Stimulated activated CD4-positive, alpha-beta T cell treated with anti-CD3 and anti-CD28 coated beads, Interleukin-12 subunit alpha, Interleukin-12 subunit beta, amount 100 ng/mL, for 24 hours (primary cell): Measurements from ENCODE around the gene MBL2.

Experiments
- DNase-seq, 2 experiments: peaks; one replicate each; pipeline ENCODE4 v3.0.0-alpha.2; 2020; ENCODE audit warnings: low read depth in 2 of 2

The MBL2 gene

DNA sequence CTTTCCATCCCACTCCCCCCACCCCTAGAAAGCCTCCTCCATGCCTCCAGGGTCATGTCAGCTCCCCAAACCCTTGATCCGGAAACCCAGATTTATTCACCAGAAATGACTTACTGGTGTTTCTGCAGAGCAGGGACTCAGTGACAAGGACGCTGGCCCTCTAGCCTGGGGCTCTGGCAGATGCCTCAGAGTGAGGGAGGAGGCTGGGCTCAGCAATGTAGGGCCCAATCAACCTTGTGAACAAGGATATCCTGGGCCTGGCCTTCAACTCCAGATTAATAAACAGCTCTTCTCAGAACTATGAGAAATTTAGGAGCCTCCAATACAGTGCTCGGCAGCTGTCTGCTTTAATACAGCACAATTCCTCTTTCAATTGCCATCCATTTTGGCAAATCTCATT is at the start of gene MBL2:
MBL2 (minus strand) TSS at position 162 of the 400 bp plus-strand sequence. CDS start 1,149 bp downstream, outside the sequence.
- DNase-seq, result no peak

DNA sequence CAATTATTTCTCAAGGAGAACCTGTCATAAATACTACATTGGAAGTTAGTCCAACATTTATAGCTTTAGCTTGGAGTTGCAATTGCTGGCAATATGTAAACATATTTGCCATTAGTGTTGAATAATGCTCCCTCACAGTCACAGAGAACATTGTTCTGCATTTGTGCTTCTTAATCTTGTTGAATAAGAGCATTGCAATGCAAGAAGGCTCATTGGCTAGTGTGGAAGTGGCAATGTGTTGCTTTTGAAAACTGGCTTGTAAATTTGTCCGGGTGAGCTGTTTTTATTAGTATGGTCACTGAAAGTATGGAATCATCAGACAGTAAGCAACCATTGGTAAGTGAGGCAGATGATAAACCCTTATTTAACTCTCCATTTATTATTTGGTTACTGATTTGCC is 47.7 kb upstream of the MBL2 start:
- DNase-seq, result no peak

DNA sequence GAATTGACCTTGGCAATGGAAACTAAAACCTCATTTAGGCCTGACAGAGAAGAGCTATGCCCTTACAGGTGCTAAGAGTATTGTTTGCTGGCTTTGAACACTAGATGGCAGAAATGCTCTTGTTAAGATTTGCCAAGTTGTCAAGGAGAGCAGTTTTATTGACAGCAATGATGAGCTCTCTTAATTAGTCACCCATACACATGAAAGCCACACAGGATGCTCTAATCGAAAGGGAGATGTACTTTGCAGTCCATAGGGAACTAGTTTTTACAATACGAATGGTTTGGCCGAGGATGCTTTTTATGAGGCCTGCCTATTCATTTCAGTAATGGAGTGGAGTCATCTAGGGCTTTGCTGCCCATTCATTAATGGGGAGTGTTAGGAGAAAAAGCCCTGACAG is 45.4 kb upstream of the MBL2 start:
- DNase-seq, result no peak

DNA sequence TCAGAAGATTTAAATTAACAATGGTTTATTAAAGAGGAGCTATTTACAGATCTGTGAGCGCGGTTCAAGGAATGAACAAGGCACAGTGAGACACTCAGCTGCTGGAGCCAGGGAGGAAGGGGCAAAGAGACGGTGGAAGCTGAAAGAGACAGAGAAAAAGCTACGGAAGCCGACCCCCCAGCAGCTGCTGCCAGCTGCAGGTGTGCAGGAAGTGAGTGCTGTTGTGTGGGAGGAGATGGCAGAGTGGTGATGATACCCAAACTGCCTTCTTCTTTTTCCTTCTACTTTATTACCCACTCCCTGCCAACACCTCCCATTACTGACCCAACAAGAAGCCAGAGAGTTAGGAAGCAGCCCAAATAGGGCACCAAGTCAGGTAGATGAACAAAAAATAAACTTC is 41.9 kb upstream of the MBL2 start:
- DNase-seq, result no peak

DNA sequence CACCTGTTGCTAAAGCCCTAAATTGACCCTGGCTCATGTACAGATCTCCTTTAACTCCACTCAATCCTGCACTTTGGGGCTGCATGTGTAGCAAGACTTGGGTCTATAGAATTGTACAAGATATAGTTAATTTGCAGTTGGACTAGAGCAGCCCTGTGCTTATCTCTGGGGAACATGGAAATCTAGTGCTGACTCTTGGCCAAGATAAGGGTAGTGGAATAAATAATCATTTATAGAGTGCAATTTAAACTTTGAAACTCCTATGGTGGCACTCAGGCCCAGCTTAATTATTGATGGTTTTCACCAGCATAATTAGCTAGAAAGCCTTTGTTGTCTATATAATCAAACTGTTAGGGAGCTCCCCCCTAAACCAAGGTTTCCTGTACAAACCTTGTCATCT is 39.2 kb upstream of the MBL2 start:
- DNase-seq, result no peak

DNA sequence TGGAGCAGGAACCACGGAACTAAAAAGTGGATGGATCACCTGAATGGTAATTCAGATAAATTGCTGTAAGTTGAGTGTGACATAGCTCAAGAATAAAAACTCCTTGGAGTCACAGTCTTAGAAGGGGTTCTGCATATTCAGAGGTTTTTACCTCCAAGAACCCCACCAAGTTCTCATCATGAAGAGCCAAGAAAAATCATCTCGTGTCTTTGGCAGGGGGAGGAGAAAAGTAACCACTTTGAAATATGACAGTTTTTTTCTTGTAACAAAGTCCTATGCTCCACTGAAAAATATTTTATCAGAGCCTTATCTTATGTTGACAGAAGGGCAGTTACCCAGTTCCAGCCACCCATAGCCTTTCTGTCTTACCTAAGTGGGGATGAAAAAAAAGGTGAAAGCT is 38.2 kb upstream of the MBL2 start:
- DNase-seq, result no peak

DNA sequence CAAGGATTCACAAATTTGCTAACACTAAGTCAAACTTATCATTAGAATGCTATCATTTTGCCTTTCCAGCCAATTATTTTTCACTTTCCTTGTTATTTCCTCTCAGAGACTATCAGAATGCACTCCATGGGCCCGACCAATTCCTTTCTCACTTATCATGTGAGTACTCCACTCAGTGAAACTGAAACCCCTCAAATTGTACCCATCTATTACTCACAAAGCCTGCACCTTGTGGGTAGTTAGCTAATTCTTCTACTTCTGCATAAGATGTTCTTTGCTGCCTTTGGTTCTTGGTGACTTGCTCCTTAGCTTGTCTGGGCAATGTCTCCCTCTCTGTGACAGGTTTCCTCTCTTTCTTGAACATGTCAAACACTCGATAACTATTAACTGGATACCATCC is 35.2 kb upstream of the MBL2 start:
- DNase-seq, result no peak

DNA sequence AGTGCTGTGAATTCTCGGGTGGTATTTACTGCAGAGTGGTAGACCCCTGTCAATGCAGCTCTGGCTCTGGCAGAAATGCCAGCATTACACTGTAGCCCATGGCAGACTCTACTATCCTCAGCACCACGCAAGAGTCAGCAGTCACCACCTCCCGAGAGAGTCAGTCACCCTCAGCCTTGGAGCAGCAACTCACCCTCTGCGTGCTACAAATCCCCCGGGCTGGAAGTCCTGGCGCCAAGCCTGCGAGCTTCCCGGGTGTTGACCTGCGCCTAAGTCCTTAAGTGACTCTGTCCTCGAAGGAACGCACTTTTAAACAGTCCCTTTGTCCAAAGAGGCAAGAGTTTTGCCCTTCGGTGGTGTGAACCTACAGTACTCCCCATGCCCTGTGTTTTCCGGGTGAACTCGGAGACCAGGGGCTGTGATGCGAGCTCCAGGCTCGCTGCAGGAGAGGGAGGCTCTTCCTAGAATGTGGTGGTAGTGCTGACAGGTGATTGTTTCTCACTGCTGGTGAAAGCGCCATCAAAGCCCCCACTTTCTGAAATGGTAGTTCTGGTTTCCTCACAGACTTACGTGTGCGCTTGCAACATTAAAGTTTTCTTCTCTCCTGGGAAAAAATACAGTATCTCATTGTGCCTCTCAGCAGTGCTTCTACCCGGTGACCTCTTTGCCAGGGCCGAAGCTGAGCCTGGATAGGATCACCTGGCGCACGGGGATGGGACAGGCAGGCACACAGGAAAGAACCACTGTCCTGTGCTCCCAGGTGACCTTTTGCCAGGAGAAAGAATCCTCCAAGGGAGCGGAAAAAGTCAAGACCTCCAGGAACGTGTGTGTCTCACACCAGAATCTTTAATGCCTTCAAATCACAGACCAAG is 33.1 kb upstream of the MBL2 start:
- DNase-seq, result no peak

DNA sequence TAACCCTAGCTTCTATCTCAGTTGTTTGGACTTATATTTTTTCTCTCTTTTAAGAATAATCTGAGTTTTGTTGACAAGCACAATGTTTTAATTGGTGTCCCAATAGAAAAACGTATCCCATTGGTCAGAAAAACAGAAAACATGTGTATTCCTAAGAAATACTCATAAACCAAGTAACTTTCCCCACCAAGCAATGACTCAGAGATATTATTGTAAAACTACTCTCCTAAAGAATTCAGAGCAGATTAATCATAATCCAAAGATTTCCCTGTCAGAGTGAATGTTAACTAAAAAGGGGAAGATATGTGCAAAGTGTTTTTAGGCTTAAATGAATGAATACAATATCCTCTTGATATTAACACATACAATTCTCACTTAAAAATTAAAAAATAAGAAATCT is 29.4 kb upstream of the MBL2 start:
- no peak for DNase-seq

DNA sequence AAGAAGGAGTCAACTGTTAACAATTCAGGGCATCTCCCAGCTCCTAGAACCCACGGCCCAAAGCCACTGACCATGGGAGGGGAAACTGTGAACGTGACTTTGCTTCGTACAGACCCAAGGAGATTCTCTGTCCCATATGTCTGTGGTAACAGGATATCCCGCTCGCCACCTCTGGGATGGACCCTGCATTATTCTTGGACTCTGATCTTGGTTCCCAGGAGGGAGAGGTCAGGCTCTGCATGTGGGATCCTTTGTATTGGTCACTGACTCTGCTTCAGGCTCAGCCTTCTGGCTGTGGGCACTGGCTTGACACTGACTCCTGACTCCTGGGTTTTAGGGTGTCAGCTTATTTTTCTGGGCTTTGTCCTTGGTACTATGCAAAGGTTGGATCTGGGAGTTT is 13.5 kb upstream of the MBL2 start:
- no peak for DNase-seq

DNA sequence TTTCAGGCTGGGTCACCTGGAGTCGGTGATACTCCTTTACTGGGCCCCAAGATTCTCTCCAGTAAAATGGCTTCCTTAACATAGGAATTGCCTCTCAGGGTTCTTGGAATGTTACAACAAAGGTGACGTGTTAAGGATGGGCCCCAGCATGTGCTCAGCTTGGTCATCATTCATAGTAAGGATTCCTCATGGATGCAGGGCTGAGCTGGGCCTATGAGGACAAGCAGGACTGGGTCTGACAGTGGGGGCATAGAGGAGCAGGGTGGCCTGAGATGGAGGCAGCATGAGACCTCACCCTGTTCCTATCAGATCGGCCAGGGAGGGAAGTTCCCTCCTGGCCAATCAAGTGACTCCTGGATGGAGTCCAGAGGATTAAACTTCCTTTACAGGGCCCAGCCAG is 12.8 kb upstream of the MBL2 start:
- DNase-seq, result no peak

DNA sequence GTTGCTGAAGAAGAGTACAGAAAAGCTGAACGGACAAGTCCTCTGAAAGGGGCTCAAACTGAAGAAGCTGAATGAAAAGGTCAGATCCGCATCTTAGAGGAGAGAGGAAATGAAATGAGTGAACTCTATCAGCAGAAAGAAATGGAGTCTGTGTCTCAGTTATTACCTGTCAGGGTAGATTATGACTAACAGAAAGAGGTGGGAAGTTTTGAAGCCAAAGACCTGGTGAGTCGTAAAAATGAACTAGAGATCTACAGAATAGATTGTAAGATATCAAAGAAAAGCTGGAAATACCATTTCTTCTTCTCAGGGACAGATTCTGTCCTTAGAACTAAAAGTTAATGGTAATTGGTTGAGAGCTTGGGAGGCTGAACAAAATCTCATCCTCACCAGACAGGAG is 11.1 kb upstream of the MBL2 start:
- DNase-seq, result no peak

DNA sequence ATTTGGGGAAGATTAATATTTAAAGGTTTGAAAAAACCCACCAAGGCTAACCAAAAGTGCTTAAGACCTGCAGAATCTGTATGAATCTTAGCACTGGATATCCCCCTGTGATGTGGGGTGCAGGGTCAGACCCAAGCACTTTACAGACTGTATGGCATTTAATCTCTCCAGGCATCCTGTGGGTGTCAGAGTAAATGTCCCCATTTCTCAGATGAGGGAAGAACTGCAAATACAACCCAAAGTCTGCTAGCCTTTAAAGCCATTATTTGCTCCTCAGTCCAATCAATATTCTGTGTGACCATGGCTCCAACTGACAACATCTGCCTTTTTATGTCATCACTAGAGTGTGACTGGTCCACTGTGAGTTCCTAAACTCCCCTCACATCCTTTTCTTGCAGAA is 10.0 kb upstream of the MBL2 start:
- no peak for DNase-seq

DNA sequence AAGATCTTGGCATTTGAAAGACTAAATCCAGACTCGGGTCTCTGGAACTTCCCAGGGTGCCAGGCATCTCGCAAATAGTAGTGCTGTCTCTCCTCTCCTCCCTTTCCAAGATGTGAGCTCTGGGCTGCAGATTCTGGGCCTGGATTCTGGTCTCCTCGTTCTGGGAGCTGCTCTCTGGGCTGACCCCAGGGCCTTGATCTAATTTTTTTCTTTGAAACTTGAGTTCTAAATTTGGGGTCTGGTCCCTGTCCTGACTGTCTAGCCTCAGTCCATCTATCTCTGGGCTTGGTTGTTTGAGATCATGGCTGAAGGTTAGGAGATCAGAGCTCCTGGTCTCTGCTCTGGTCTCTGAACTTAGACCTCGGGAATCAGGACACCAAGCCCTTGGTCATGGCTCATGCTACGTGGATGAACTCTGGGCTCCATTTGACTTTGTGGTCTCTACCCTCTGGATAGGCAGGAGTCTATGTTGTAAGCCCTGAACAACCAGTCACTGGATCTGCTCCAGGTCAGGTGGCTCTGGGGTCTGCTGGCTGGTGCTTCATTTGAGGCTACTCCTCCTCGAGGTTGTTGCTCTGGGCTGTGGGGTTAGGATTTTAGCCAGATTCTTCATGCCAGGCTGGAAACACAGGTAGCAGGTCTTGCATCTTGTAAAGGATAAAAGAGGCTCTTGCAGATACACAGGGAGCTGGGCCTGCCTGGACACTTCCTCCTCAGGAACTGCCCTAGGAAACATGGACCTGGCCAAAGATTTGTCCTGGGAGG is 8.0 kb upstream of the MBL2 start:
- no peak for DNase-seq

DNA sequence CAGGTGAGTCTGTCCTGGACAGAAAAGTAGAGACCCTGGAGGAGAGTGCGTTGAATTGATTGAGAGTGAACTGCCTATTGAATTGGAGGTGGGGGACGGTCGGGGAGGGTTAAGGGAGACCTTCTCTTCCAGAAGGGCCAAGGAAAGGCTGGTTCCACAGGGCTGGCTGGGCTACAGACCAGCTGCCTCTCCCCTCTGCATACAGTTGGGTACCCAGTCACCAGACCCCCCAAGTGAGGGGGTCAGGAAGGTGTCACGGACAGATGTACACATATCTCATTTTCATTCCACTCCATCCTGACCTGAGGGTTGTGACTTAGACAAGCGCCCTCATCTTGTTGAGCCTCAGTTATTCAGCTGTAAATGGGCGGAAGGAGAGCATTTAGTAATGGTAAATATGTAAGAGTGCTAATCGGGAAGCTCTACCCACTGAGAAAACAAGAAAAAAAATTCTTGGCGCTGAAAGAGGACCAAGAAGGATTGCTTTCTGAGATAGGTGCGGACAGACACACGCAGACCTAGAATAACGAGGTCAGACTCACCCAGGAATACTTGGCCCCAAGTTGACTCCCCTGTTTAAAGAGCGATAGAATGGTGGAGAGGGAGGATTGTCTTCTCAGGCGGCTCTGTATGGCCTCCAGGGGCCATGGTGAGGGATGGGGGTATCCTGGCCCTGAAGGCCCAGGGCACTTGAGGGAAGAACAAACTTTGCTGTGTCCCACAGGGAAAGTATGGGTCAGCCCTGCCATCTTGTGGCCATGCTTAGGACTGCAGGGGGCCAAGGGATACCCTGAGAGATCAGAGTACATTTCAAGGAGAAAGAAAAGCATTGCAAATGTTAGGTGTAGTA is 7.2 kb upstream of the MBL2 start:
- DNase-seq, result peak in 1 of 2 experiments; percentile 48

DNA sequence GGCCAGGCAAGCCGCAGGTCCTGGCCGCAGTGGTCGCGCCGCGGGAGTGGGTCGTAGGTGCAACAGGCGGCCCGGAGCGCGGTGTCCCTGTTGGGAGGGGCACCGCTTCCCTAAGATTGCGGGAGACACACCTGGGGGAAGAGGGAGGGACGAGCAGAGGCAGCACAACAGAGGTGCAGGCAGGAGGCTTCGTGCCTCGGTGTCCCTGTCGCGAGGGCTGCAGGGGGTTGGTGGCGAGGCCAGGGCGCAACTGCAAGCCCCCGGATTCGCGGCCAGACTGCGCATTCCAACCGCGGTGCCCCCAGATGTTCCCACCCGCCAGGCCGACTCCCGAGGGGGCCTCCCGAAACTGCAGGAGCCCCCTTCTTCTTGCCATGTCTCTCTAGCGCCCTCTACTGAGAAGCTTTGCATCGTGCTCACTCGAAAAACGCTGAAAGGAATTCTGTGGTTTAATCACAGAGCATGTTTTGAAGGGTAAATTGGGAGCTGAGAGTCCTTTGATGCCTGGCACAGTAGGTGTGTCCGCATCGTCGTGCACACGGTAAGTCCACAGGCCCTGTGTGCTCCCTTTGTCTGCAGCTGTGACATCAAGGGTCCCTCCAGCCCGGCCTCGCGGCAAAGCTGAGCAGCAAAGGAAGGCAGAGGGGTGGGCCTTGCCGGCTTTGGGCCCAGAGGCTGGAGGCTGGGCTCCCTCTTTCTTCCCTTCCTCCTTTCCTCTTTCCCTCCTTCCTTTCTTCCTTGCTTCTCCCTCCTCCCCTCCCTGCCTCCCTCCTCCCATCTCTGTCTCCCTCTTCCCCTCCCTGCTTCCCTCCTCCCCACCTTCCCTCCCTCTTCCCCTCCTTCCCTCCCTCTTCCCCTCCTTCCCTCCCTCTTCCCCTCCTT is 6.2 kb upstream of the MBL2 start:
- no peak for DNase-seq

DNA sequence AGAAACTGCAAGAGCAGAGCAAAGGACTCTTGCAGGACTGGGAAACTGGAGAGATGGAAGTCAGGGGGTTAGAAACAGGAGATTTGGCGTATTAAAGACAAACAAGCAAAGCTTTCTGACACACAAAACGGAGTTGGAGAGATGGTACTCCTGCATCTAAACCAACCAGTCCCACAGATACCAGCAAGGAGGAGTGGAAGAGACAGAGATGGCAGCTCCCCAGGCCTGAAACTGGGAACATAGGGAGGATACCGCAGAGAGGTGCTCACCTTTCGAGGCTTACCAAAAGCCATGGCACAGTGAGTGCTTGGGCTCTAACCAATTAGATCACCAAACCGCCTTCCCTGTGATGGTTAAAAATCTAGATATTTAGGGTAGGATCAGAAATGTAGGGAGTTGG is 4.8 kb upstream of the MBL2 start:
- no peak for DNase-seq

DNA sequence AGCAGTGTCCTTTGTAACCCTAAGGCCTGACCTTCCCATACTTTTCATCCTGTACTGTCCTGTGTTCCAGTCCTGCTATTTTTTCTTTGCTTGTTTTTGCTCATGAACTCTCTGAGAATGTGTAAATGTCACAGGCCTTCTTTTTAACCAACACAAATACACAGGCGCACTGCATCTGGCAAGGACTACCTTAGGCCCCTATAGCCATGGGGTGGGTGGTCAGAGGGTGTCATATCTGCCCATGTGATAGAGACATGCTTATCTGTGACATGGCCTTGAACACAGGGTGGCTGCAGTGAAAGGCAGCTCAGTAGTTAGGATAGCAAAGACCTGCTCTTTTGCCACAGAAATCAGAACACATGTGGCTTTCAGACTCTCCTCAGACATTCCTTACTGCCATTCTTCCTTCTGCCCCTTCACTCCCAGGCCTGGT is 3.9 kb upstream of the MBL2 start:
- no peak for DNase-seq

DNA sequence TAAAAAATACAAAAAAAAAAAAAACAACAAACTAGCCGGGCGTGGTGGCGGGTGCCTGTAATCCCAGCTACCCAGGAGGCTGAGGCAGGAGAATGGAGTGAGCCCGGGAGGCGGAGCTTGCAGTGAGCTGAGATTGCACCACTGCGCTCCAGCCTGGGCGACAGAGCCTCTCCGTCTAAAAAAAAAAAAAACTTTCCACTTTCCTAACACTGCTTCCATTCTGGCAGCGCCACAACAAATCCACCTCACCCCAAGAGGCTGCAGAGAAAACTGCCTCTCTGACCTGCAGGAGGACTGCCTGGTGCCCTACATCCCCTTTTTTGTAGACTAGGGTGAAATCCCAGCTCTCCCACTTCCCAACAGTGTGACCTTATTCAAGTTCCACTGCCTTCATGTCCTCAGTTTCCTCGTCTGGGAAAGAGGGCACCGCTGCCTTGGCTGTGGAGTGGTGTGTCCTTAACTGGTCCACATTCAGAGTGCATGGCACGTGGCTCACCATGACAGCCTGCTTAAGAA is 2.6 kb upstream of the MBL2 start:
- no peak for DNase-seq

DNA sequence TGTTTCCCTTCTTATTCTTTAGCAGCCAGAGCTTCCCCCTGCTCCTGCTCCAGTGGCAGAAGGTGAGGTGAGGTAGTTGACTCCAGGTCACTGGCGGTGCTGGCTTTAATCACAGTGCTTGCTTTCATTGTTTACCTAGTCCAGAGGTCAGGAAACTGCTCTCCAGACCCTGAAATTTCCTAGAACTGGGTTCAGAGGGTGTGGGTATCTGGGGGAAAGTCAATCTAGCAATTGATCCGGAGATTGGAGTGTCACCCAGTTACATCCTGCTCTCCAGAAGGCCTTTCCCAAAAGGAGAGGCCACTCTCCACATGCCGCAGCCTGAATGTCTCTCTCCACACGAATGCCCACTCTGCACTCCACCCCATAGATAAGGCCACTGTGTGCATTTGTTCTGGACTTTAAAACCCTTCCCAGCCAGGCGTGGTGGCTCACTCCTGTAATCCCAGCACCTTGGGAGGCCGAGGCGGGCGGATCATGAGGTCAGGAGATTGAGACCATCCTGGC is 2.1 kb upstream of the MBL2 start:
- no peak for DNase-seq

DNA sequence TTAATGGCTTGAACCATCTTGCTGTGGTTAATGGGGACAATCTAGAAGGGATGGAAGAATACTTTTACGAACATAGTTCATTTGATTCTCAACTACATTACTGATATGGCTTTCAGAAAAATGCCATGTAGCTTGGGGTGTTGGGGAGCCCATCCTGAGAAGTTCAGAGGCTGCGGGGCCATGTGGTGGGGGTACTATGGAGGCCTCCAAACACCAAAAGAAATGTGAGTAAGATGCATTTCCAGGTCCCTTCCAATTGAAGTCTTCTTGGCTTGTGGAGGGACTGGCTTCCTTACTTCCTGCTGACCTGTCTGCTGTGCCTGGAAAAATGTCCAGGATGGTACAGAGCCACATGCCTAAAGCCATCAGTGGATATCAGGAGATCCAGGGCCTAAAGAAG is 1.6 kb upstream of the MBL2 start:
- DNase-seq, result no peak
